GM19395 (cell line): ENCODE data around the gene EEF1AKMT2.
A peak's percentile ranks its signal among the peaks of the same experiment; 100 is the strongest.

Experiments used
- ATAC-seq: cut with Tn5 transposase; IDR thresholded peaks from one replicate; pipeline ENCODE4 v1.9.1; 2021; ENCODE audit warnings: mild to moderate bottlenecking, moderate library complexity; ENCODE audit not compliant: unreplicated experiment

Gene EEF1AKMT2

DNA sequence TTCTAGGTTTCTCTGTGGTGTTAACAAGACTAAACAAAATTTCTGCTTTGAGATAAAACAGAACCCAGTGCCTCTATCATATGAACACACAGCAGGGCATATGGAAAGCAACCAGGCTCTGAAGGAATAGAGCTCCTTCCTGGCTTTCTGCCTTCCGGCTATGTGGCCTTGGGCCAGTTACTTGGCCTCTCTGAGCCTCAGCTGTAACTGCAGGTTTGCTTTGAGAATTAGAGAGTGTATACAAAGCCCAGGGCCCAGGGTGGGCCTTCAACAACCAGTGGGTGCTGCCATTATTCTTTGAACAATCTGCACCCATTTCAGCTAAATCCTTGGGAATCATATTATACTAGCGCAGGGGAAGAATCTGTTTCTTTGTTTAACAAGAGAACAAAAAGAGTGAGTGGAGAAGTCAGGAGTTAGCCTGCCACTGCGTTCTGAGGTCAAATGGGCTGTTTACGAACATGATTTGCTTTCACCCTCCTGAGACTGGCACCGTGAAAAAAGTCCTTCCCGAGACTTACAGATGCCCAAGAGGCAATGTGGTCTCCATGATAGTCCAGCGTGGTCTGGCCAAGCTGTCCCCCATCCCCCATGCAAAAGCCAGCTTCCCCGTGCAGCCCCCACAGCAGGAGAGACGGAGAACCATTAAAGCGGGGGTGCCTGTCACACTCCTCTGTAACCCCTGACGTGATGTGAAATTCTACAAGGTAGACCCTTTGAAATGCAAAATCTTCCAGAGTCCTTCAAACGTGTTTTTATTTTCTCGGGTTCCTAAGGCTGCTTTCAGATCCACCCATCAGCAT, 52.4 kb downstream of the EEF1AKMT2 start:
- no peak for ATAC-seq

DNA sequence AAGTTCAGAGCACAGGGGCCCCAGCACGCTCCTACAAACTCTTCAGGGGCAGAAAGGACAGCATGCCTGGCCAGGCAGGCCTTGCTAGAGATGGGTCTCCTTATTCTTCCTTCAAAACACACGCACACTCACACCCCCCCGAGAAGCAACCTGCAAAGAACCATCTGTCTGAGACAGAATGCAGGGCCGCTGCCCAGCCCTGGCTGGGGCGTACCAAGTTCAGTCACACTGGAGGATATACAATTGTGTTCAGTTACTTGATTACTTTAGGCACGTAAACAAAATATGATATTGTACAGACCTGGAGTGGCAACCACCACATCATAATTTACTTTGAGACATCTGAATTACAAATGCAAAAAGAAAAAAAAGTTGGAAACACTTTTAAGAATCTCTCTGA, 53.2 kb downstream of the EEF1AKMT2 start:
- ATAC-seq = no peak

GRCh38 chr10:124737708-124738107, 54.0 kb downstream of the EEF1AKMT2 start:
- ATAC-seq = no peak

- no peak for ATAC-seq
Measured at GRCh38 chr10:124737221-124737620, 54.5 kb downstream of the EEF1AKMT2 start.

DNA sequence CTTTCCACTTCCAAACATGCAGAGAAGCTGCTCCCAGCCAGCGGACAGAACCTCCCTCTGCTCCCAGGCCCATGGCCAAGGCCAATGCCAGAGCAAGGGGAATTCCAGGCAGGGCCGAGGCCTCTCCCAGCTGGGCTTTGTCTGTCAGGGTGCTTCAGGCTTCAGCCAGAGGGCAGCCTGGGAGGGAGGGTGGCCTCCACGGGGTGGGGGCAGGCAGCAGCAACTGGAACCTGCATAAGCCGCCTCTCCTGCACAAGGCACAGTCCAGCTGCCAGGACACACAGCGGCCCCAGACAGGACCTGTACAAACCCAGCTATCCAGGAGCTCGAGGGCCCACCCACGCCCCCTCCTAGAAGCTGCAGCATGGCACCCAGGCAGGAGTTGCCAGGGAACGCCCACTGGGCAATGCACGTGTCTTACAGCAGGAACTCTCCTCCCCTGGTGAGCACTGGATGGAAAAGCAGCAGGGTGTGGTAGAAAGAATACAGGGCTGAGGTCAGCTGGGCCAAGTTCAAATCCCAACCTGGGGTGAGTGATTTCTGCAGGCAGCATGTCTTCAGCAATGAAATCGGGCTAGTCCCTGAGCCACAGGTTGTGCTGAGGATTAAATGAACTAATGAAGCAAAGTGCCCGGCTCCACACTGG, 55.1 kb downstream of the EEF1AKMT2 start:
- ATAC-seq = no peak

- ATAC-seq = no peak
Measured at GRCh38 chr10:124735491-124736286, 56.0 kb downstream of the EEF1AKMT2 start.

GRCh38 chr10:124734311-124735166, 57.1 kb downstream of the EEF1AKMT2 start:
- ATAC-seq = no peak

GRCh38 chr10:124733571-124734245, 58.0 kb downstream of the EEF1AKMT2 start:
- ATAC-seq = no peak

DNA sequence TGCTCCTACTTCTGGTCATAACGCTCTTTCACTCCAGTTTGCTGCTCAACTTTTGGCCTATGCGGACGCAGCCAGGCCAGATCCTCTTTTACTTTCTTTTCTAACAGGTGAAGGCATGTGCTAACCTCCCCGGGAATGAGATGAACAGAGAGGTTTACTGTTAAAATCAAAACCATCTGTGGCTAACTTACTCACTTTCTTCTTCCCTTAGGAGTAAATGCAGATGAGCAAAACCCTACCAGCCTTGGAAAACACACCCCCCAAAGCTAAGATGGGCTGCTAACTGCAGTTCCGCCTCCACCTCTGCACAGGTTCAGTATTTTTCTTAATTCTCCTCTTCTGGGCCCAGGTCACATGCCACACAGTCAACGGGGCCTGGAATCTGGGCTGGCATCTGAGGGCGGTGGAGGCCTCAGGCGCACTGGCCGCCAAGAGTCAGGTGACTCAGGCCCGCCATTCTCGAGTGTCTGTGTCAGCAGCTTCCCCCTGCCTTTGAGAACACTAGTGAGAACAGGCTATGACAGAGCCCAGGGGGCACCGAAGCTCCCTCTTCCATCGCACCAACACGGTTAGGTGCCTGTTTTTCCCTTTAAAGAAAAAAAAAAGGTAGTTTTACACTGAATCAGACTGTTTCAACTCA, 58.6 kb downstream of the EEF1AKMT2 start:
- peak; percentile 84 for ATAC-seq

GRCh38 chr10:124731551-124731950, 60.1 kb downstream of the EEF1AKMT2 start:
- no peak for ATAC-seq

DNA sequence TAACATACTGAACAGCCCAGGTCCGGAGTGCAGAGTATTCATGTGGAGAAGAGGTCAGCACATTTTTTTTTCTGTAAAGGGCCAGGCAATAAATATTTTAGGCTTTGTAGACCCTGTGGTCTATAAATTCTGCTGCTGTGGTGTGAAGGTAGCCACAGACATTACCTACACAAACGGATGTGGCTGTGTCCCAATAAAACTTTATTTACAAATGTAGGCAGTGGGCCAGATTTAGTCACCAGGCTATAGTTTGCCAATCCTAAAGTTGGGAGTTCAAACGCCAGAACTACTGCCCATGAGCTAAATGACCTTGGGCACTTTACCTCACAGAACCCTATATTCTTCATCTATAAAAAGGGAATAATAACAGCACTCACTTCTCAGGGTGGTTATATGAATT, 60.9 kb downstream of the EEF1AKMT2 start:
- ATAC-seq = no peak

- no peak for ATAC-seq
Measured at GRCh38 chr10:124728830-124729661, 62.6 kb downstream of the EEF1AKMT2 start.

- ATAC-seq = no peak
Measured at GRCh38 chr10:124728071-124728829, 63.4 kb downstream of the EEF1AKMT2 start.

DNA sequence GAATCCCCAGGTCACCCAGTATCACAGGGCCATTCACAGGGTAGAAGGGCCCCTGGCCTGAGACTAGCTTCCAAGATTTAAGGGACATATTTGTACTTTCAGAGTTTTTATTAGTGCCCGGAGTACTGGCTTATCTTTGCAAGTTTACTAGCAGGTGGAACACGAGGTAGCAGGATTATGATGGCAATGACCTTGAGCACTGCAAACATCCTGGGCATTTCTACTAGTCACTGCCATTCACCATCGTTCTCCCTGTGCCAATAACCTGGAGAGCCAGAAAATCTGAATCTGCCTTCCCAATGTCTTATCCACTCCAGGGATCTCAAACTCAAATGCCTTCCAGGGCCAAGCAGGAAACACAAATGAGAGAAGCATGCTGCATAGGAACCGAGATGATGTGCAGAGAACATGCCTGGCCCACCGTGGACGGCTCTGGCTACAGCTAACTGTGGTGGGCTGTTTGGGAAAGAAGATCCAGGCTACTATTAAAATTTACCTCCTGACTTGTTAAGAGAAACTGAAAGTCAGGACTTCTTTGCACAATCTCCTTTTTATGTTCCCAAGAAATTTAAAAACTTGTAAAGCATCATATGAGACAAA, 64.2 kb downstream of the EEF1AKMT2 start:
- no peak for ATAC-seq

- no peak for ATAC-seq
Measured at GRCh38 chr10:124725791-124726190, 65.9 kb downstream of the EEF1AKMT2 start.

- ATAC-seq = no peak
Measured at GRCh38 chr10:124725171-124725631, 66.5 kb downstream of the EEF1AKMT2 start.

- ATAC-seq = no peak
Measured at GRCh38 chr10:124724279-124725027, 67.2 kb downstream of the EEF1AKMT2 start.
